ENCODE data around the gene COL18A1. TPM values are rescaled to one million over a fixed set of nuclear protein-coding genes. Genes with fewer than 3 reads are reported as not detected.

The COL18A1 gene
- total RNA-seq, 1 experiment from 2014 or later: 3.4 TPM

DNA sequence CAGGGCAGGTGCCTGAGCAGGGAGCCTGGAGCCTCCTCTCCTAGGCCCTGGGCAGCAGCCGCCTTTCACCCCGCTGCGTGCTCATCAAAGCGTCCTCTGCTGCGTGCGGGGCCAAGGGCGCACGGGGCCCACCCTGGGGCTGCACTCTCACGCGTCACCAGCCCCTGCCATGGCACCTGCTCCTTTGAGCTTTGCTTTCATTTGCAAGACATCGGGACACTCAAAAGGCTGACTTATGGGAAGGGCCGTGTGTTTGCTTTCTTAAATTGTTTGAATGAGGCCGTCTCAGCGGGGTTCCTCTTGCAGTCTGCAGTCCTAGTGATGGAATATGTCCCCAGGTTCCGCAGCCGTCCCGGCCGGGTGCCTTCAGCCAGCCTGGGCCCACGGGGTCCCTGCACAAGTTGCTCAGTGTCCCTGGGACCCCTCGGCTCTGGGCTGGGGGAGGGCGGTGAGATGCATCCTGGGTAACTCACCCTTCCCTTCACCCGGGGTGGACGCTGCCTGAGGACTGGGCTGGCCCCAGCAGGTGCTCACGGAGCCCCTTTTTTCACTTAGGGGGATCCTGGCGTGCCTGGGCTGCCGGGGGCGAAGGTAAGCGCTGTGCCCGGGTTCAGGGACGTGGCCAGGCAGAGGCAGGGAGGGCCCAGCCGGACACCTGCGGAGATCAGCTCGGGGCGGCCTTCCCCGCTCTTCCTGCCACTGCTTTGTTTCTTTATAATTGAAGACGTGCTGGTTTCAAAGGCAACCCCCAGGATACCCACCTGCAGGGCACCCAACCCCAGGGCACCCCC, 84.2 kb downstream of the COL18A1 start:
- Mint-ChIP-seq H3K4me1 (ENCODE audit: insufficient read depth, unreplicated experiment) (peaks cover 5% of the 10 kb centered on the region), H3K9me3 (ENCODE audit: unreplicated experiment) (no peaks in the 10 kb centered on the region), H3K4me3 (ENCODE audit: unreplicated experiment) (no peak overlapping the region), H3K36me3 (ENCODE audit: insufficient read depth, unreplicated experiment) (peaks cover 6% of the 10 kb centered on the region), H3K27me3 (ENCODE audit: insufficient read depth, unreplicated experiment) (no peaks in the 10 kb centered on the region), H3K27ac (ENCODE audit: low read depth, unreplicated experiment) (no peak overlapping the region)
- CTCF ChIA-PET: no interaction called here
- BruUV-seq (replicated peaks): no TSS peak
- POLR2A ChIA-PET: no interaction called here
- intact Hi-C loops (cut with micrococcal nuclease): no loop called here
- no peak for DNase-seq (ENCODE audit: unreplicated experiment)
- TF ChIP-seq, protein P1, sequence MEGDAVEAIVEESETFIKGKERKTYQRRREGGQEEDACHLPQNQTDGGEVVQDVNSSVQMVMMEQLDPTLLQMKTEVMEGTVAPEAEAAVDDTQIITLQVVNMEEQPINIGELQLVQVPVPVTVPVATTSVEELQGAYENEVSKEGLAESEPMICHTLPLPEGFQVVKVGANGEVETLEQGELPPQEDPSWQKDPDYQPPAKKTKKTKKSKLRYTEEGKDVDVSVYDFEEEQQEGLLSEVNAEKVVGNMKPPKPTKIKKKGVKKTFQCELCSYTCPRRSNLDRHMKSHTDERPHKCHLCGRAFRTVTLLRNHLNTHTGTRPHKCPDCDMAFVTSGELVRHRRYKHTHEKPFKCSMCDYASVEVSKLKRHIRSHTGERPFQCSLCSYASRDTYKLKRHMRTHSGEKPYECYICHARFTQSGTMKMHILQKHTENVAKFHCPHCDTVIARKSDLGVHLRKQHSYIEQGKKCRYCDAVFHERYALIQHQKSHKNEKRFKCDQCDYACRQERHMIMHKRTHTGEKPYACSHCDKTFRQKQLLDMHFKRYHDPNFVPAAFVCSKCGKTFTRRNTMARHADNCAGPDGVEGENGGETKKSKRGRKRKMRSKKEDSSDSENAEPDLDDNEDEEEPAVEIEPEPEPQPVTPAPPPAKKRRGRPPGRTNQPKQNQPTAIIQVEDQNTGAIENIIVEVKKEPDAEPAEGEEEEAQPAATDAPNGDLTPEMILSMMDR (IDR thresholded peaks at IDR 0.05; ENCODE audit: unreplicated experiment): no peak

DNA sequence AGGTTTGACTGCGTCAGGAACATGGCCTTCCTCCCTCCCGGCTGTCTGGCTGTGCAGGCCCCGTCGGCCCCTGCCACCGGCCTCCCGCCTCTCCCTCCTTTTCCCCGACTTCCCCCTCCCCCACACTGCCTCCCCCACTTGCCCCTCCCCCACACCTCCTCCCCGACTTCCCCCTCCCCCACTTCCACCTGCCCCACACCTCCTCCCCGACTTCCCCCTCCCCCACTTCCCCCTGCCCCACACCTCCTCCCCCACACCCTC, 84.7 kb downstream of the COL18A1 start:
- Mint-ChIP-seq H3K4me1 (ENCODE audit: insufficient read depth, unreplicated experiment) (peaks cover 5% of the 10 kb centered on the region), H3K27me3 (ENCODE audit: insufficient read depth, unreplicated experiment) (no peaks in the 10 kb centered on the region), H3K9me3 (ENCODE audit: unreplicated experiment) (no peaks in the 10 kb centered on the region), H3K36me3 (ENCODE audit: insufficient read depth, unreplicated experiment) (peaks cover 6% of the 10 kb centered on the region), H3K27ac (ENCODE audit: low read depth, unreplicated experiment) (no peak overlapping the region), H3K4me3 (ENCODE audit: unreplicated experiment) (no peak overlapping the region)
- TF ChIP-seq, protein P1 (IDR thresholded peaks at IDR 0.05; ENCODE audit: unreplicated experiment): no peak
- ChIA-PET POLR2A (no interaction called here), CTCF (no interaction called here)
- intact Hi-C loops (cut with micrococcal nuclease): no loop called here
- DNase-seq (ENCODE audit: unreplicated experiment): no peak
- BruUV-seq (replicated peaks): no TSS peak

DNA sequence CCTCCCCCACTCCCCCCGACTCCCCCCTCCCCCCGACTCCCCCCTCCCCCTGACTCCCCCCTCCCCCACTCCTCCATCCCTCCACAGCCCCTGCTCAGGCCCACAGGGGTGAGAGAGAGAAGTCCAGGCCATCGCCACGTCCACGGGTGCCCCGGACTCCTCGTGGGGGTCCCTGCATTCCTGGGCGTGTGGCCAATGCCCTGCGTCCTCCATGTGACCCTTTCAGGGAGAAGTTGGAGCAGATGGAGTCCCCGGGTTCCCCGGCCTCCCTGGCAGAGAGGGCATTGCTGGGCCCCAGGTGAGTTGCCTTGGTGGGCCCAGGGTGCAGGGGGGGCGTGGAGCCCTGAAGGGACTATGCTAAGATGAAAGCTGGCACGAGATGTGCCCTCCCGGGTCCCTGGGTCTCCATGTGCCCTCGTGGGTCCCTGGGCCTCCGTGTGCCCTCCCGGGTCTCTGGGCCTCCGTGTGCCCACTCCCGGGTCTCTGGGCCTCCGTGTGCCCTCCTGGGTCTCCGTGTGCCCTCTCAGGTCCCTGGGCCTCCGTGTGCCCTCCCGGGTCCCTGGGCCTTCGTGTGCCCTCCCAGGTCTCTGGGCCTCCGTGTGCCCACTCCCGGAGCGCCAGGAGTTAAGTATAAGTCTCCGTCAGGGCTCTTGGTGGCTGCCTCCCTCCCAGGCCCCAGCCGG, 85.2 kb downstream of the COL18A1 start:
- no peaks in the 10 kb centered on the region for H3K9me3 Mint-ChIP-seq (ENCODE audit: unreplicated experiment)
- H3K27me3 Mint-ChIP-seq (ENCODE audit: insufficient read depth, unreplicated experiment): no peaks in the 10 kb centered on the region
- peaks cover 5% of the 10 kb centered on the region for H3K4me1 Mint-ChIP-seq (ENCODE audit: insufficient read depth, unreplicated experiment)
- intact Hi-C loops (cut with micrococcal nuclease): no loop called here
- TF ChIP-seq, protein P1 (IDR thresholded peaks at IDR 0.05; ENCODE audit: unreplicated experiment): no peak
- H3K36me3 Mint-ChIP-seq (ENCODE audit: insufficient read depth, unreplicated experiment): peaks cover 6% of the 10 kb centered on the region
- H3K4me3 Mint-ChIP-seq (ENCODE audit: unreplicated experiment): no peak overlapping the region
- H3K27ac Mint-ChIP-seq (ENCODE audit: low read depth, unreplicated experiment): no peak overlapping the region
- ChIA-PET POLR2A (no interaction called here), CTCF (no interaction called here)
- no peak for DNase-seq (ENCODE audit: unreplicated experiment)
- no TSS peak for BruUV-seq (replicated peaks)

DNA sequence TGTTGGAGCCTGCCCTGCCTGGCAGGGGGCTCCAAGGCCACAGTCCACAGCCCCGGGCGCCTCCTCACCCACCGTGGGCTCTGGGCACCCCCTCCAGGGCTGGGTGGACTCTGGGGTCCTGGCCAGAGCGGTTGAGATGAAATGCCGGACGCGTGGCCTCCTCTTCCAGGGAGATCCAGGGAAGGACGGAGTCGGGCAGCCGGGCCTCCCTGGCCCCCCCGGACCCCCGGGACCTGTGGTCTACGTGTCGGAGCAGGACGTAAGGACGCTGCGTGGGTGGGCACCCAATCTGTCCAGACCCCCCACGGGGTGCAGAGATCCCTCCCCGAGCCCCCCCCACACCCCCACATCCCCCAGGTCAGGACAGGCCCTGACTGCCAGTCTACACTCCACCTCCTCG, 86.1 kb downstream of the COL18A1 start:
- TF ChIP-seq, protein P1 (IDR thresholded peaks at IDR 0.05; ENCODE audit: unreplicated experiment): no peak
- no TSS peak for BruUV-seq (replicated peaks)
- Mint-ChIP-seq H3K36me3 (ENCODE audit: insufficient read depth, unreplicated experiment) (peaks cover 6% of the 10 kb centered on the region), H3K27me3 (ENCODE audit: insufficient read depth, unreplicated experiment) (no peaks in the 10 kb centered on the region), H3K9me3 (ENCODE audit: unreplicated experiment) (no peaks in the 10 kb centered on the region), H3K4me1 (ENCODE audit: insufficient read depth, unreplicated experiment) (peaks cover 5% of the 10 kb centered on the region), H3K4me3 (ENCODE audit: unreplicated experiment) (no peak overlapping the region), H3K27ac (ENCODE audit: low read depth, unreplicated experiment) (no peak overlapping the region)
- intact Hi-C loops (cut with micrococcal nuclease): no loop called here
- CTCF ChIA-PET: no interaction called here
- POLR2A ChIA-PET: interaction anchor here (0.7 kb wide), 1 partner anchor 20 kb away, joined by 3 read pairs; no protein-coding TSS in a partner anchor
- DNase-seq (ENCODE audit: unreplicated experiment): no peak

Measured in MCF 10A (cell line).